Measurements from ENCODE around the gene GUSB. TPM values are rescaled to one million over a fixed set of nuclear protein-coding genes. Genes with fewer than 3 reads are reported as not detected.

Gene GUSB
- total and polyA plus RNA-seq, 9 of the 15 experiments (the other 6 are each of a cell fraction or from before 2014, with no cell fraction given) = 22.7 to 102 (median 60.1) TPM

DNA sequence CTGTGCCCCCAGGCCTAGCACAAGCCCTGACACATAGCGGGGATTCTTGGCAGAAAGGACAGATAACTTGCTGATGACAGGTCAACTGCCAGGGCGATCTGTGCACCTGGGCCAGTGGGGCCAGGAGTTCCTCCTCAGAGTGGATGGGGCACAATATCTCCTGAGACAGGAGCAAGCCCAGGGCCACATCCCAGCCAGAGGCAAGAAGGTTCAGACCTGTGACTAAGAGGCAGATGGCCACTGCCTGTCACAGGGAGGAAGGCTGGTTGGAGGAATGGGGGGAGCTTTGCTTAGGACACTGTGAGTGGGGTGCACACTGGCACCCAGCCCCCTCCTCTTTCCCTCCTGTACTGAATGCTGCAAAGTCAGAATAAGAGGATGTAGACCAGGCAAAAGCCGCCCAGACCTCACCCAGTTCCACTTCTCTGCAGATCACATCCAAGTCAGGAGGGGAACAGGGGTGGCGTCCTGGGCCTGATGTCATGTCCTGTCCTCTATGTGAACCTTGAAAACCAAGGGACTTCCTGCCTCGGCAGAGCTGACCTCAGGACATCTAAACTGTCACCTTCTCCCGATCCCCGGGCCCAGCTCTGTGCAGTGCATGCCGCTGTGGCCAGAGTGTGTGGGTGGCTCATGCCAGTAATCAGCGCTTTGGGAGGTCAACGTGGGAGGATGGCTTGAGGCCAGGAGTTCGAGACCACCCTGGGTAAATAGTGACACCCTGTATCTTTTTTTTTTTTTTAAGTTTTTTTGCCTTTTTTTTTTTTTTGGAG lies 1.3 kb downstream of the GUSB start (continued):
- TF ChIP-seq, protein P1, sequence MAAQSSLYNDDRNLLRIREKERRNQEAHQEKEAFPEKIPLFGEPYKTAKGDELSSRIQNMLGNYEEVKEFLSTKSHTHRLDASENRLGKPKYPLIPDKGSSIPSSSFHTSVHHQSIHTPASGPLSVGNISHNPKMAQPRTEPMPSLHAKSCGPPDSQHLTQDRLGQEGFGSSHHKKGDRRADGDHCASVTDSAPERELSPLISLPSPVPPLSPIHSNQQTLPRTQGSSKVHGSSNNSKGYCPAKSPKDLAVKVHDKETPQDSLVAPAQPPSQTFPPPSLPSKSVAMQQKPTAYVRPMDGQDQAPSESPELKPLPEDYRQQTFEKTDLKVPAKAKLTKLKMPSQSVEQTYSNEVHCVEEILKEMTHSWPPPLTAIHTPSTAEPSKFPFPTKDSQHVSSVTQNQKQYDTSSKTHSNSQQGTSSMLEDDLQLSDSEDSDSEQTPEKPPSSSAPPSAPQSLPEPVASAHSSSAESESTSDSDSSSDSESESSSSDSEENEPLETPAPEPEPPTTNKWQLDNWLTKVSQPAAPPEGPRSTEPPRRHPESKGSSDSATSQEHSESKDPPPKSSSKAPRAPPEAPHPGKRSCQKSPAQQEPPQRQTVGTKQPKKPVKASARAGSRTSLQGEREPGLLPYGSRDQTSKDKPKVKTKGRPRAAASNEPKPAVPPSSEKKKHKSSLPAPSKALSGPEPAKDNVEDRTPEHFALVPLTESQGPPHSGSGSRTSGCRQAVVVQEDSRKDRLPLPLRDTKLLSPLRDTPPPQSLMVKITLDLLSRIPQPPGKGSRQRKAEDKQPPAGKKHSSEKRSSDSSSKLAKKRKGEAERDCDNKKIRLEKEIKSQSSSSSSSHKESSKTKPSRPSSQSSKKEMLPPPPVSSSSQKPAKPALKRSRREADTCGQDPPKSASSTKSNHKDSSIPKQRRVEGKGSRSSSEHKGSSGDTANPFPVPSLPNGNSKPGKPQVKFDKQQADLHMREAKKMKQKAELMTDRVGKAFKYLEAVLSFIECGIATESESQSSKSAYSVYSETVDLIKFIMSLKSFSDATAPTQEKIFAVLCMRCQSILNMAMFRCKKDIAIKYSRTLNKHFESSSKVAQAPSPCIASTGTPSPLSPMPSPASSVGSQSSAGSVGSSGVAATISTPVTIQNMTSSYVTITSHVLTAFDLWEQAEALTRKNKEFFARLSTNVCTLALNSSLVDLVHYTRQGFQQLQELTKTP (IDR thresholded peaks at IDR 0.05; ENCODE audit: low read depth in 1 of 2, partially characterized antibody in 2 of 2) = no peak
- TF ChIP-seq, protein P2, sequence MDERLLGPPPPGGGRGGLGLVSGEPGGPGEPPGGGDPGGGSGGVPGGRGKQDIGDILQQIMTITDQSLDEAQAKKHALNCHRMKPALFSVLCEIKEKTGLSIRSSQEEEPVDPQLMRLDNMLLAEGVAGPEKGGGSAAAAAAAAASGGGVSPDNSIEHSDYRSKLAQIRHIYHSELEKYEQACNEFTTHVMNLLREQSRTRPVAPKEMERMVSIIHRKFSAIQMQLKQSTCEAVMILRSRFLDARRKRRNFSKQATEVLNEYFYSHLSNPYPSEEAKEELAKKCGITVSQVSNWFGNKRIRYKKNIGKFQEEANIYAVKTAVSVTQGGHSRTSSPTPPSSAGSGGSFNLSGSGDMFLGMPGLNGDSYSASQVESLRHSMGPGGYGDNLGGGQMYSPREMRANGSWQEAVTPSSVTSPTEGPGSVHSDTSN (CRISPR knock-in tag; IDR thresholded peaks at IDR 0.05; ENCODE audit: low read depth) = no peak
- TF ChIP-seq, protein P2 (tag; conservative IDR thresholded peaks at IDR 0.05; ENCODE audit: low read depth) = 0 out of 2 replicates have a peak, but pooled peaks have one; percentile 4
- TF ChIP-seq LARP7 (IDR thresholded peaks at IDR 0.05) (no peak), HLTF (IDR thresholded peaks at IDR 0.05) (no peak), FOXM1 (IDR thresholded peaks at IDR 0.05; ENCODE audit: low read depth) (no peak), FOXM1 (CRISPR knock-in tag; IDR thresholded peaks at IDR 0.05; ENCODE audit: low read depth) (no peak), TAL1 (IDR thresholded peaks at IDR 0.05) (no peak), ZNF445 (CRISPR knock-in tag; IDR thresholded peaks at IDR 0.05; ENCODE audit: low read depth) (no peak), KDM5B (IDR thresholded peaks at IDR 0.05; ENCODE audit: insufficient replicate concordance, low read depth, low read length) (peak; percentile 49), GABPB2 (CRISPR knock-in tag; conservative IDR thresholded peaks at IDR 0.05) (no peak), BDP1 (IDR thresholded peaks at IDR 0.05; ENCODE audit: insufficient read depth, insufficient read length) (no peak), STAT5B (CRISPR knock-in tag; IDR thresholded peaks at IDR 0.05) (no peak), EGR1 (conservative IDR thresholded peaks at IDR 0.05) (peak; percentile 98)
- TF ChIP-seq, protein P3, sequence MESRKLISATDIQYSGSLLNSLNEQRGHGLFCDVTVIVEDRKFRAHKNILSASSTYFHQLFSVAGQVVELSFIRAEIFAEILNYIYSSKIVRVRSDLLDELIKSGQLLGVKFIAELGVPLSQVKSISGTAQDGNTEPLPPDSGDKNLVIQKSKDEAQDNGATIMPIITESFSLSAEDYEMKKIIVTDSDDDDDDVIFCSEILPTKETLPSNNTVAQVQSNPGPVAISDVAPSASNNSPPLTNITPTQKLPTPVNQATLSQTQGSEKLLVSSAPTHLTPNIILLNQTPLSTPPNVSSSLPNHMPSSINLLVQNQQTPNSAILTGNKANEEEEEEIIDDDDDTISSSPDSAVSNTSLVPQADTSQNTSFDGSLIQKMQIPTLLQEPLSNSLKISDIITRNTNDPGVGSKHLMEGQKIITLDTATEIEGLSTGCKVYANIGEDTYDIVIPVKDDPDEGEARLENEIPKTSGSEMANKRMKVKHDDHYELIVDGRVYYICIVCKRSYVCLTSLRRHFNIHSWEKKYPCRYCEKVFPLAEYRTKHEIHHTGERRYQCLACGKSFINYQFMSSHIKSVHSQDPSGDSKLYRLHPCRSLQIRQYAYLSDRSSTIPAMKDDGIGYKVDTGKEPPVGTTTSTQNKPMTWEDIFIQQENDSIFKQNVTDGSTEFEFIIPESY (CRISPR knock-in tag; IDR thresholded peaks at IDR 0.05) = no peak
- TF ChIP-seq, protein P4, sequence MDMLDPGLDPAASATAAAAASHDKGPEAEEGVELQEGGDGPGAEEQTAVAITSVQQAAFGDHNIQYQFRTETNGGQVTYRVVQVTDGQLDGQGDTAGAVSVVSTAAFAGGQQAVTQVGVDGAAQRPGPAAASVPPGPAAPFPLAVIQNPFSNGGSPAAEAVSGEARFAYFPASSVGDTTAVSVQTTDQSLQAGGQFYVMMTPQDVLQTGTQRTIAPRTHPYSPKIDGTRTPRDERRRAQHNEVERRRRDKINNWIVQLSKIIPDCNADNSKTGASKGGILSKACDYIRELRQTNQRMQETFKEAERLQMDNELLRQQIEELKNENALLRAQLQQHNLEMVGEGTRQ (CRISPR knock-in tag; IDR thresholded peaks at IDR 0.05) = no peak
- TF ChIP-seq, protein P5, sequence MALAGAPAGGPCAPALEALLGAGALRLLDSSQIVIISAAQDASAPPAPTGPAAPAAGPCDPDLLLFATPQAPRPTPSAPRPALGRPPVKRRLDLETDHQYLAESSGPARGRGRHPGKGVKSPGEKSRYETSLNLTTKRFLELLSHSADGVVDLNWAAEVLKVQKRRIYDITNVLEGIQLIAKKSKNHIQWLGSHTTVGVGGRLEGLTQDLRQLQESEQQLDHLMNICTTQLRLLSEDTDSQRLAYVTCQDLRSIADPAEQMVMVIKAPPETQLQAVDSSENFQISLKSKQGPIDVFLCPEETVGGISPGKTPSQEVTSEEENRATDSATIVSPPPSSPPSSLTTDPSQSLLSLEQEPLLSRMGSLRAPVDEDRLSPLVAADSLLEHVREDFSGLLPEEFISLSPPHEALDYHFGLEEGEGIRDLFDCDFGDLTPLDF (CRISPR knock-in tag; IDR thresholded peaks at IDR 0.05) = no peak

Measured in K562 (cell line).